Liver (tissue), 9 donors: ENCODE results near the gene ASCL3. TPM values are rescaled to one million over a fixed set of nuclear protein-coding genes. Genes with fewer than 3 reads are reported as not detected.

Source experiments
- DNase-seq: peaks from one replicate; pipeline ENCODE4 v3.0.0-alpha.2; 2017; ENCODE audit warnings: low spot score
- H3K27ac ChIP-seq, 2 donors: one replicate each; pipeline ENCODE4 v1.7.0; 2013; ENCODE audit warnings: inconsistent platforms in 2 of 2, low read length in 2 of 2, control low read depth in 1 of 2, low read depth in 1 of 2, mild to moderate bottlenecking in 1 of 2
- H3K27me3 ChIP-seq, 4 donors: one replicate each; pipeline versions ENCODE4 v1.6.1 to v1.7.0; 2013; ENCODE audit warnings: low read length in 3 of 4, inconsistent platforms in 1 of 4, mild to moderate bottlenecking in 1 of 4, moderate library complexity in 1 of 4; ENCODE audit not compliant: control insufficient read depth in 4 of 4, insufficient read depth in 4 of 4
- H3K36me3 ChIP-seq, 4 donors: one replicate each; pipeline versions ENCODE4 v1.6.1 to v1.7.0; 2013; ENCODE audit warnings: low read length in 3 of 4, mild to moderate bottlenecking in 3 of 4, low read depth in 1 of 4, moderate library complexity in 1 of 4; ENCODE audit not compliant: control insufficient read depth in 4 of 4, insufficient read depth in 3 of 4
- H3K4me1 ChIP-seq, 4 donors: one replicate each; pipeline versions ENCODE4 v1.6.1 to v1.7.0; 2013; ENCODE audit warnings: low read length in 3 of 4, mild to moderate bottlenecking in 3 of 4, moderate library complexity in 1 of 4; ENCODE audit not compliant: control insufficient read depth in 4 of 4, insufficient read depth in 4 of 4
- H3K4me3 ChIP-seq, 3 donors: one replicate each; pipeline versions ENCODE4 v1.6.1 to v1.7.0; 2013; ENCODE audit warnings: low read length in 3 of 3, control low read depth in 1 of 3, low read depth in 1 of 3, mild to moderate bottlenecking in 1 of 3
- H3K9ac ChIP-seq, 2 donors: one replicate each; pipeline ENCODE4 v1.7.0; 2013; ENCODE audit warnings: low read length in 2 of 2, mild to moderate bottlenecking in 2 of 2, moderate library complexity in 2 of 2, control low read depth in 1 of 2, low read depth in 1 of 2
- H3K9me3 ChIP-seq, 4 donors: one replicate each; pipeline versions ENCODE4 v1.6.1 to v1.7.0; 2013; ENCODE audit warnings: low read length in 3 of 4; ENCODE audit not compliant: control insufficient read depth in 4 of 4
- EGR1 ChIP-seq, 2 donors: IDR thresholded peaks; 2 replicates each; pipeline ENCODE4 v1.6.1; 2016 to 2018; ENCODE audit warnings: antibody characterized with exemption in 2 of 2, low read depth in 2 of 2
- FOXA1 ChIP-seq: IDR thresholded peaks from 2 replicates; pipeline ENCODE4 v1.6.1; 2016; ENCODE audit warnings: antibody characterized with exemption
- FOXA2 ChIP-seq: IDR thresholded peaks from 2 replicates; pipeline ENCODE4 v1.6.1; 2016; ENCODE audit warnings: antibody characterized with exemption
- GABPA ChIP-seq, 2 donors: IDR thresholded peaks in 1 of 2; conservative IDR thresholded peaks in 1 of 2; 2 replicates each; pipeline ENCODE4 v1.6.1; 2016; ENCODE audit warnings: antibody characterized with exemption in 2 of 2, mild to moderate bottlenecking in 1 of 2, moderate library complexity in 1 of 2
- HNF4A ChIP-seq, 2 donors: conservative IDR thresholded peaks; 2 replicates each; pipeline ENCODE4 v1.6.1; 2016; ENCODE audit warnings: antibody characterized with exemption in 2 of 2, mild to moderate bottlenecking in 2 of 2
- HNF4G ChIP-seq: IDR thresholded peaks from 2 replicates; pipeline ENCODE4 v1.6.1; 2016; ENCODE audit warnings: antibody characterized with exemption
- JUND ChIP-seq, 2 donors: IDR thresholded peaks; 2 replicates each; pipeline ENCODE4 v1.6.1; 2016; ENCODE audit warnings: antibody characterized with exemption in 2 of 2
- NR2F2 ChIP-seq: IDR thresholded peaks from 2 replicates; pipeline ENCODE4 v1.6.1; 2016; ENCODE audit warnings: antibody characterized with exemption
- RAD21 ChIP-seq, 2 donors: IDR thresholded peaks; 2 replicates each; pipeline ENCODE4 v1.6.1; 2016; ENCODE audit warnings: antibody characterized with exemption in 2 of 2, mild to moderate bottlenecking in 2 of 2
- RXRA ChIP-seq, 2 donors: IDR thresholded peaks; 2 replicates each; pipeline ENCODE4 v1.6.1; 2017 to 2018; ENCODE audit warnings: antibody characterized with exemption in 2 of 2, mild to moderate bottlenecking in 1 of 2
- SP1 ChIP-seq: IDR thresholded peaks from 2 replicates; pipeline ENCODE4 v1.6.1; 2018; ENCODE audit warnings: antibody characterized with exemption, mild to moderate bottlenecking
- YY1 ChIP-seq: IDR thresholded peaks from 2 replicates; pipeline ENCODE4 v1.6.1; 2016; ENCODE audit warnings: antibody characterized with exemption, mild to moderate bottlenecking
- WGBS: extraction: QIAGEN DNeasy Blood & Tissue Kit; methylation state at CpG from one replicate; pipeline ENCODE4 v1.1.7; 2013; 5-methylcytosine and 5-hydroxymethylcytosine counted together
- polyA plus RNA-seq, 2 donors: library from polyadenylated mRNA; stranded (reverse) in 1 of 2; unstranded in 1 of 2; fragments of 200-250 nt in 1 of 2; fragments of >200 nt in 1 of 2; fragmentation: Nextera tagmentation in 1 of 2; extraction: Ambion mirVana in 1 of 2; gene quantifications; one replicate each; pipeline versions ENCODE4 v1.2.1 to v1.2.3, GENCODE V29; 2013 to 2015
- total RNA-seq, 2 donors: library from RNA; depleted of rRNA; stranded (reverse); fragments of >200 nt; gene quantifications; one replicate each; pipeline ENCODE4 v1.2.3, GENCODE V29; 2014
- TF ChIP-seq, protein P1 (sequence below): fragments of 150-350 bp; IDR thresholded peaks from 2 replicates; pipeline ENCODE4 v1.5.1; 2017; ENCODE audit warnings: improper control_type of control experiment, low read depth, low read length; ENCODE audit not compliant: missing input control
- TF ChIP-seq, protein P2 (sequence below): IDR thresholded peaks from 2 replicates; pipeline ENCODE4 v1.6.1; 2016; ENCODE audit warnings: antibody characterized with exemption
- TF ChIP-seq, protein P3 (sequence below): IDR thresholded peaks from 2 replicates; pipeline ENCODE4 v1.6.1; 2016; ENCODE audit warnings: antibody characterized with exemption
- TF ChIP-seq, protein P4 (sequence below): IDR thresholded peaks from 2 replicates; pipeline ENCODE4 v1.6.1; 2016; ENCODE audit warnings: antibody characterized with exemption
- donor health status: healthy.
- donor health status: healthy.
- donor health status: healthy.
- donor health status: healthy.
- donor health status: healthy.

Gene ASCL3
- total and polyA plus RNA-seq, 4 donors = not detected

DNA sequence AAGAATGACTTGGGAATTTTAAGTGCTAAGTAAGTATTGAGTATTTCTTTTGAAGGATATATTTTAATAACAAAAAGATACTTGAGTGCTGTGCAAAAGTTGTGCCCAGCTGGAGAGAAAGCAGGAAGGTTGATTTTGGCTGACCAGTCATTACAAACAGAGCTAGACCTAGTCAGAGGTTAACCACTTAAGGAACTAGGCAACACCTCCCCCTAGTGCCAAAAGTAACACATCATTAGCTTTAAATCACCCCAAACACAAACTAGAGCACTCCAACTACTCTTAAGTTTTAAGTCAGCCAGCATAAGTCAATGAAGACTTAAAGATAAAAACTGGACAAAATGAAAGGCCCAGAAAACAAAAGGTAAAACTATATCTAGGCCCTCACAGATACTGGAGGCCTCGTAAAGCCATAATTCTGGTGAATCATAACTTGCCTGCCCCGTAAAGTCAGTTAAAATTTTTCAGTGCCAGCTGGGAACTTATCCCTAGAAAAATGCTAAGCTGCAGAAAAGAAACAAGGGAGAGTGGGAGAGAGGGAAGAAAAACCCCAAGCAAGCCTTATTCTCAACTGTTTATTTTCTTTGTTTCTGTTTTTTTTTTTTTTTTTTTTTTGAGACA is 16.8 kb upstream of the ASCL3 start (continued):
- TF ChIP-seq, protein P1, sequence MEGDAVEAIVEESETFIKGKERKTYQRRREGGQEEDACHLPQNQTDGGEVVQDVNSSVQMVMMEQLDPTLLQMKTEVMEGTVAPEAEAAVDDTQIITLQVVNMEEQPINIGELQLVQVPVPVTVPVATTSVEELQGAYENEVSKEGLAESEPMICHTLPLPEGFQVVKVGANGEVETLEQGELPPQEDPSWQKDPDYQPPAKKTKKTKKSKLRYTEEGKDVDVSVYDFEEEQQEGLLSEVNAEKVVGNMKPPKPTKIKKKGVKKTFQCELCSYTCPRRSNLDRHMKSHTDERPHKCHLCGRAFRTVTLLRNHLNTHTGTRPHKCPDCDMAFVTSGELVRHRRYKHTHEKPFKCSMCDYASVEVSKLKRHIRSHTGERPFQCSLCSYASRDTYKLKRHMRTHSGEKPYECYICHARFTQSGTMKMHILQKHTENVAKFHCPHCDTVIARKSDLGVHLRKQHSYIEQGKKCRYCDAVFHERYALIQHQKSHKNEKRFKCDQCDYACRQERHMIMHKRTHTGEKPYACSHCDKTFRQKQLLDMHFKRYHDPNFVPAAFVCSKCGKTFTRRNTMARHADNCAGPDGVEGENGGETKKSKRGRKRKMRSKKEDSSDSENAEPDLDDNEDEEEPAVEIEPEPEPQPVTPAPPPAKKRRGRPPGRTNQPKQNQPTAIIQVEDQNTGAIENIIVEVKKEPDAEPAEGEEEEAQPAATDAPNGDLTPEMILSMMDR = peak; percentile 57
- no peak for TF ChIP-seq FOXA1
- no peak for TF ChIP-seq HNF4G
- TF ChIP-seq GABPA (IDR thresholded peaks at IDR 0.05 in 1 of 2, conservative IDR thresholded peaks at IDR 0.05 in 1 of 2) = no peak
- TF ChIP-seq JUND (IDR thresholded peaks at IDR 0.05) = no peak

DNA sequence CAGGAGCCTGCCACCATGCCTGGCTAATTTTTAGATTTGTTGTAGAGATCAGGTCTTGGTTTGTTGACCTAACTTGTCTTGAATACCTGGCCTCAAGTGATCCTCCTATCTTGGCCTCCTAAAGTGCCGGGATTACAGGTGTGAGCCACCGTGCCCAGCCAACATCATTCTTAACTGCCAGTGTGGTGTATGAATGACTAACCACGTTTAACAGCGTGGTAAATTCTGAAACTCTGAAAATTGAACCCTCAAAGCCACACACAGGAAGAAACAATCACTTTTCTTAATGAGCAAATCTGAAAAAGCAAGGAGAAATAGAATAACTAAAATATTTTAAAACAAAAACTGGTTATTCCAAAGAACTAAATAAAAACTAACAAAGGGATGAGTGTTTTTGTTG is 14.0 kb upstream of the ASCL3 start:
- Histone ChIP-seq H3K27me3 (no peaks in the 10 kb centered on the region), H3K4me3 (no peak overlapping the region), H3K9me3 (no peaks in the 10 kb centered on the region), H3K36me3 (peaks cover 4 to 33% (median 19%) of the 10 kb centered on the region in 4 donors), H3K27ac (no peak overlapping the region), H3K4me1 (peaks cover 1 to 8% (median 6%) of the 10 kb centered on the region in 4 donors), H3K9ac (no peak overlapping the region)
- 90% methylated on average over 4 of the region's 4 CpGs for WGBS
- no peak for DNase-seq
- TF ChIP-seq FOXA1 (no peak), YY1 (no peak), RXRA (IDR thresholded peaks at IDR 0.05) (no peak), NR2F2 (no peak), SP1 (no peak), FOXA2 (no peak), HNF4A (conservative IDR thresholded peaks at IDR 0.05) (no peak), EGR1 (IDR thresholded peaks at IDR 0.05; ENCODE audit: low read depth in 2 of 2) (no peak)
- TF ChIP-seq, protein P1 = no peak
- TF ChIP-seq, protein P2, sequence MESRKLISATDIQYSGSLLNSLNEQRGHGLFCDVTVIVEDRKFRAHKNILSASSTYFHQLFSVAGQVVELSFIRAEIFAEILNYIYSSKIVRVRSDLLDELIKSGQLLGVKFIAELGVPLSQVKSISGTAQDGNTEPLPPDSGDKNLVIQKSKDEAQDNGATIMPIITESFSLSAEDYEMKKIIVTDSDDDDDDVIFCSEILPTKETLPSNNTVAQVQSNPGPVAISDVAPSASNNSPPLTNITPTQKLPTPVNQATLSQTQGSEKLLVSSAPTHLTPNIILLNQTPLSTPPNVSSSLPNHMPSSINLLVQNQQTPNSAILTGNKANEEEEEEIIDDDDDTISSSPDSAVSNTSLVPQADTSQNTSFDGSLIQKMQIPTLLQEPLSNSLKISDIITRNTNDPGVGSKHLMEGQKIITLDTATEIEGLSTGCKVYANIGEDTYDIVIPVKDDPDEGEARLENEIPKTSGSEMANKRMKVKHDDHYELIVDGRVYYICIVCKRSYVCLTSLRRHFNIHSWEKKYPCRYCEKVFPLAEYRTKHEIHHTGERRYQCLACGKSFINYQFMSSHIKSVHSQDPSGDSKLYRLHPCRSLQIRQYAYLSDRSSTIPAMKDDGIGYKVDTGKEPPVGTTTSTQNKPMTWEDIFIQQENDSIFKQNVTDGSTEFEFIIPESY = no peak
- TF ChIP-seq, protein P3, sequence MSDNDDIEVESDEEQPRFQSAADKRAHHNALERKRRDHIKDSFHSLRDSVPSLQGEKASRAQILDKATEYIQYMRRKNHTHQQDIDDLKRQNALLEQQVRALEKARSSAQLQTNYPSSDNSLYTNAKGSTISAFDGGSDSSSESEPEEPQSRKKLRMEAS = no peak

DNA sequence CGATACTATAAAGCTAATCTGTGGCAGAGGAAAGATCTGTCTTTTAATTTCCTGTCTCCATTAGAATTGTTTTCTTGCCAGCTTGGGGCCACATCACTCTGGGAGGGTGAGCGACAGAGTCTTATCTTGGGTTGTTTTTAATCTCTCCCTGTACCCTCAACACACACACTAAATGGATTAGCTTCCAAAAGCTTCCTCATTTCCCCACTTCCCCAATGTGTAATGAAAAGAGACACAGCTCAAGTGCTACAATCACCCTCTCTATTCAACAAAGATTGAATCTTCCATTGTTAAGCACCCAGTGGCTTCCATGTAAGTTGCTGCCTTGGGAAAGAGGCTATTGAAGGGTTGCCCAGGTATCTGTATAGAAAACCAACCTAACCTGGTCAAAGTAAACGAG is 6.1 kb upstream of the ASCL3 start:
- no peaks in the 10 kb centered on the region for H3K9me3 ChIP-seq
- H3K4me3 ChIP-seq = no peak overlapping the region
- H3K36me3 ChIP-seq = peaks cover 5 to 44% (median 35%) of the 10 kb centered on the region in 4 donors
- H3K9ac ChIP-seq = no peak overlapping the region
- no peaks in the 10 kb centered on the region for H3K4me1 ChIP-seq
- no peaks in the 10 kb centered on the region for H3K27me3 ChIP-seq
- DNase-seq = no peak
- no peak overlapping the region for H3K27ac ChIP-seq
- WGBS = 69% methylated on average over 3 of the region's 3 CpGs
- TF ChIP-seq RXRA (IDR thresholded peaks at IDR 0.05) (no peak), NR2F2 (no peak), RAD21 (IDR thresholded peaks at IDR 0.05) (no peak), YY1 (no peak), HNF4G (no peak), JUND (IDR thresholded peaks at IDR 0.05) (no peak), GABPA (IDR thresholded peaks at IDR 0.05 in 1 of 2, conservative IDR thresholded peaks at IDR 0.05 in 1 of 2) (no peak), HNF4A (conservative IDR thresholded peaks at IDR 0.05) (no peak), FOXA2 (no peak), EGR1 (IDR thresholded peaks at IDR 0.05; ENCODE audit: low read depth in 2 of 2) (no peak), SP1 (no peak)
- TF ChIP-seq, protein P2 = no peak
- TF ChIP-seq, protein P1 = no peak
- TF ChIP-seq, protein P4, sequence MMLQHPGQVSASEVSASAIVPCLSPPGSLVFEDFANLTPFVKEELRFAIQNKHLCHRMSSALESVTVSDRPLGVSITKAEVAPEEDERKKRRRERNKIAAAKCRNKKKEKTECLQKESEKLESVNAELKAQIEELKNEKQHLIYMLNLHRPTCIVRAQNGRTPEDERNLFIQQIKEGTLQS = no peak
